Measurements from ENCODE around the gene RAB11FIP3. TPM values are rescaled to one million over a fixed set of nuclear protein-coding genes. Genes with fewer than 3 reads are reported as not detected.

RAB11FIP3 gene
- total and polyA plus RNA-seq, 8 donors = 6.7 to 102 (median 18.1) TPM

- Histone ChIP-seq H3K4me3 (no peak overlapping the region), H3K27ac (no peak overlapping the region), H3K4me1 (peaks cover 0 to 7% (median 4%) of the 10 kb centered on the region in 4 donors), H3K36me3 (peaks cover 50 to 72% (median 68%) of the 10 kb centered on the region in 4 donors), H3K27me3 (peaks cover 0 to 3% (median 0%) of the 10 kb centered on the region in 3 donors), H3K9me3 (no peaks in the 10 kb centered on the region)
- DNase-seq = no peak
- WGBS, 5 donors = 93 to 97% (median 96%) methylated on average over 8 to 35 of the region's 35 CpGs
- intact Hi-C loops (cut with DNase I; ENCODE audit: low total_unique reads) = no loop called here
- no peak for TF ChIP-seq POLR2A (IDR thresholded peaks at IDR 0.05)
- no peak for TF ChIP-seq EP300 (IDR thresholded peaks at IDR 0.05)
- no peak for TF ChIP-seq POLR2AphosphoS5 (IDR thresholded peaks at IDR 0.05)
- TF ChIP-seq CTCF (IDR thresholded peaks at IDR 0.05) = no peak
These were observed 126.7 kb downstream of the RAB11FIP3 start for GRCh38 chr16:552171-552570.

GRCh38 chr16:553601-554296 is 128.3 kb downstream of the RAB11FIP3 start:
- TF ChIP-seq POLR2AphosphoS5 (IDR thresholded peaks at IDR 0.05) (no peak), POLR2A (IDR thresholded peaks at IDR 0.05) (no peak), EP300 (IDR thresholded peaks at IDR 0.05) (no peak), CTCF (IDR thresholded peaks at IDR 0.05) (no peak)
- Histone ChIP-seq H3K27ac (no peak overlapping the region), H3K9me3 (no peaks in the 10 kb centered on the region), H3K27me3 (peaks cover 0 to 19% (median 4%) of the 10 kb centered on the region in 3 donors), H3K36me3 (peaks cover 39 to 56% (median 52%) of the 10 kb centered on the region in 4 donors), H3K4me1 (peaks cover 0 to 5% (median 0%) of the 10 kb centered on the region in 4 donors), H3K4me3 (no peak overlapping the region)
- DNase-seq = no peak
- intact Hi-C loops (cut with DNase I; ENCODE audit: low total_unique reads) = no loop called here
- 92 to 96% (median 93%) methylated on average over 15 to 33 of the region's 33 CpGs for WGBS, 5 donors

GRCh38 chr16:554297-554621 is 128.8 kb downstream of the RAB11FIP3 start:
- intact Hi-C loops (cut with DNase I; ENCODE audit: low total_unique reads) = no loop called here
- no peak overlapping the region for H3K4me3 ChIP-seq
- H3K36me3 ChIP-seq = peaks cover 34 to 51% (median 47%) of the 10 kb centered on the region in 4 donors
- 77 to 91% (median 82%) methylated on average over 11 of the region's 11 CpGs for WGBS, 5 donors
- peaks cover 0 to 8% (median 2%) of the 10 kb centered on the region in 4 donors for H3K4me1 ChIP-seq
- H3K9me3 ChIP-seq = no peaks in the 10 kb centered on the region
- no peak overlapping the region for H3K27ac ChIP-seq
- TF ChIP-seq EP300 (IDR thresholded peaks at IDR 0.05) = no peak
- no peak for TF ChIP-seq CTCF (IDR thresholded peaks at IDR 0.05)
- no peak for TF ChIP-seq POLR2A (IDR thresholded peaks at IDR 0.05)
- TF ChIP-seq POLR2AphosphoS5 (IDR thresholded peaks at IDR 0.05) = no peak
- DNase-seq = no peak
- H3K27me3 ChIP-seq = peaks cover 0 to 24% (median 10%) of the 10 kb centered on the region in 3 donors

- H3K27me3 ChIP-seq = peaks cover 5 to 29% (median 15%) of the 10 kb centered on the region in 3 donors
- intact Hi-C loops (cut with DNase I; ENCODE audit: low total_unique reads) = no loop called here
- H3K4me3 ChIP-seq = no peak overlapping the region
- H3K4me1 ChIP-seq = peaks cover 4 to 13% (median 8%) of the 10 kb centered on the region in 4 donors
- H3K27ac ChIP-seq = no peak overlapping the region
- H3K36me3 ChIP-seq = peaks cover 29 to 46% (median 41%) of the 10 kb centered on the region in 4 donors
- 73 to 84% (median 83%) methylated on average over 45 to 54 of the region's 54 CpGs for WGBS, 5 donors
- no peaks in the 10 kb centered on the region for H3K9me3 ChIP-seq
- TF ChIP-seq POLR2A (IDR thresholded peaks at IDR 0.05) (no peak), POLR2AphosphoS5 (IDR thresholded peaks at IDR 0.05) (no peak), EP300 (IDR thresholded peaks at IDR 0.05) (no peak), CTCF (IDR thresholded peaks at IDR 0.05) (no peak)
- DNase-seq = no peak
These were observed 129.4 kb downstream of the RAB11FIP3 start for GRCh38 chr16:554640-555365.

Measured in stomach (tissue), 9 donors.